Neuronal stem cell (in vitro differentiated cells): Measurements from ENCODE around the gene EPHB6.

Experiments
- DNase-seq: peaks from one replicate; pipeline ENCODE4 v3.0.0-alpha.2; 2013; ENCODE audit warnings: low spot score
- H2AFZ ChIP-seq: one replicate; pipeline ENCODE4 v1.6.1; 2013; ENCODE audit warnings: mild to moderate bottlenecking, low read length, inconsistent platforms
- H2AK5ac ChIP-seq: 2 replicates; pipeline ENCODE4 v1.6.1; 2013; ENCODE audit warnings: low read depth, mild to moderate bottlenecking, inconsistent platforms, low read length, moderate library complexity, mixed read lengths
- H2BK120ac ChIP-seq: 2 replicates; pipeline ENCODE4 v1.6.1; 2013; ENCODE audit warnings: low read depth, mild to moderate bottlenecking, inconsistent platforms, low read length, moderate library complexity, mixed read lengths
- H2BK12ac ChIP-seq: one replicate; pipeline ENCODE4 v1.6.1; 2013; ENCODE audit warnings: low read length, inconsistent platforms
- H2BK15ac ChIP-seq: 2 replicates; pipeline ENCODE4 v1.6.1; 2013; ENCODE audit warnings: mild to moderate bottlenecking, low read length, inconsistent platforms, mixed read lengths
- H2BK5ac ChIP-seq: one replicate; pipeline ENCODE4 v1.6.1; 2013; ENCODE audit warnings: inconsistent platforms, mild to moderate bottlenecking, low read length, moderate library complexity
- H3K14ac ChIP-seq: one replicate; pipeline ENCODE4 v1.6.1; 2013; ENCODE audit warnings: low read length, inconsistent platforms
- H3K18ac ChIP-seq: 2 replicates; pipeline ENCODE4 v1.6.1; 2013; ENCODE audit warnings: low read length, inconsistent platforms
- H3K23ac ChIP-seq: 2 replicates; pipeline ENCODE4 v1.6.1; 2013; ENCODE audit warnings: low read depth, mild to moderate bottlenecking, mixed read lengths, low read length, inconsistent platforms; ENCODE audit not compliant: poor library complexity
- H3K27ac ChIP-seq: replicated peaks from 3 replicates; pipeline ENCODE4 v1.5.1; 2013; ENCODE audit warnings: low read length, inconsistent platforms
- H3K27me3 ChIP-seq, 3 experiments: 2 replicates each; pipeline ENCODE4 v1.6.1; 2013; ENCODE audit warnings: low read length in 3 of 3, mild to moderate bottlenecking in 2 of 3, inconsistent platforms in 1 of 3, low read depth in 1 of 3, mixed read lengths in 1 of 3, moderate library complexity in 1 of 3; ENCODE audit not compliant: control insufficient read depth in 3 of 3, insufficient read depth in 3 of 3
- H3K36me3 ChIP-seq, 2 donors: replicated peaks in 1 of 2; 2 replicates each; pipeline ENCODE4 v1.6.1; 2013; ENCODE audit warnings: low read length in 2 of 2; ENCODE audit not compliant: control insufficient read depth in 2 of 2, insufficient read depth in 2 of 2
- H3K4ac ChIP-seq: 2 replicates; pipeline ENCODE4 v1.6.1; 2013; ENCODE audit warnings: inconsistent platforms, mild to moderate bottlenecking, low read length, moderate library complexity
- H3K4me1 ChIP-seq, 2 donors: 1 replicate in 1 of 2; 2 replicates in 1 of 2; pipeline ENCODE4 v1.6.1; 2013; ENCODE audit warnings: low read length in 2 of 2, low read depth in 1 of 2; ENCODE audit not compliant: control insufficient read depth in 2 of 2, insufficient read depth in 1 of 2
- H3K4me2 ChIP-seq: one replicate; pipeline ENCODE4 v1.6.1; 2013; ENCODE audit warnings: mild to moderate bottlenecking, low read length, inconsistent platforms; ENCODE audit not compliant: insufficient read depth, poor library complexity, severe bottlenecking
- H3K4me3 ChIP-seq, 2 donors: 2 replicates each; pipeline ENCODE4 v1.5.1; 2013; ENCODE audit warnings: low read length in 2 of 2, mild to moderate bottlenecking in 2 of 2, inconsistent platforms in 1 of 2, moderate library complexity in 1 of 2
- H3K79me1 ChIP-seq: one replicate; pipeline ENCODE4 v1.6.1; 2013; ENCODE audit warnings: low read depth, mild to moderate bottlenecking, inconsistent platforms, low read length, moderate library complexity
- H3K9ac ChIP-seq: one replicate; pipeline ENCODE4 v1.6.1; 2013; ENCODE audit warnings: mild to moderate bottlenecking, low read depth, low read length, inconsistent platforms; ENCODE audit not compliant: poor library complexity
- H3K9me3 ChIP-seq, 2 donors: replicated peaks in 1 of 2; 2 replicates each; pipeline versions ENCODE3 to v1.6.1; 2013; ENCODE audit warnings: low read length in 2 of 2, mild to moderate bottlenecking in 2 of 2, inconsistent platforms in 1 of 2, low read depth in 1 of 2, mixed read lengths in 1 of 2, moderate library complexity in 1 of 2; ENCODE audit not compliant: control insufficient read depth in 2 of 2, insufficient read depth in 1 of 2
- H4K8ac ChIP-seq: one replicate; pipeline ENCODE4 v1.6.1; 2013; ENCODE audit warnings: low read depth, mild to moderate bottlenecking, inconsistent platforms, low read length, moderate library complexity
- H4K91ac ChIP-seq: one replicate; pipeline ENCODE4 v1.6.1; 2013; ENCODE audit warnings: low read length, low read depth, mild to moderate bottlenecking, inconsistent platforms; ENCODE audit not compliant: poor library complexity
- WGBS, 2 donors: extraction: QIAGEN DNeasy Blood & Tissue Kit; methylation state at CpG; one replicate each; pipeline ENCODE4 v1.1.7; 2013; ENCODE audit warnings: missing lambda C conversion rate in 2 of 2, mixed read lengths in 1 of 2; ENCODE audit not compliant: insufficient read length in 2 of 2, insufficient replicate concordance in 1 of 2; ENCODE audit errors: extremely low coverage in 2 of 2; 5-methylcytosine and 5-hydroxymethylcytosine counted together

Gene EPHB6

DNA sequence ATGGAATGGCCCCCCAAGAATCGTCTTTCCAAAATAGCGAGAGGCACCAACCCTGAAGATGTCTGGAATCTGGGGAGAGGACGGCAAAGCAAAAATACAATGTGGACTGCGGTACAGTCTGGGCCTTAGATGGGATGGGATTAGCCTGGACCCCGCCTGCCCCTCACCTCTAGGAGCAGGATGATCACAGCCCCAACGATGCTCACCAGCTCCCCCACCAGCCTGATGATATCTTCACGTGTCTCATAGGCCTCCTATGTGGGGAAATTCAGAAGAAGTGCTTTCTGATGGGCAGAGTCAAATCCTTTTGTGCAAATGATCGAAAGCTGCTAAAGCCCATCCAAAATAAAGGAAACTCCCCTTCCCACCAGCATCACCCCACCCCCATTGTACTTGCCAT lies 60.4 kb downstream of the EPHB6 start:
- no peaks in the 10 kb centered on the region for H3K36me3 ChIP-seq
- no peak overlapping the region for H2BK120ac ChIP-seq
- no peak overlapping the region for H3K9ac ChIP-seq
- no CpG with 5 or more reads among the region's 8 CpGs for WGBS, 2 donors
- no peaks in the 10 kb centered on the region for H3K9me3 ChIP-seq
- no peak overlapping the region for H2BK12ac ChIP-seq
- no peak overlapping the region for H3K14ac ChIP-seq
- no peak overlapping the region for H2BK5ac ChIP-seq
- DNase-seq, result no peak
- H2AFZ ChIP-seq, result no peak overlapping the region
- H3K4me3 ChIP-seq, result no peak overlapping the region
- no peak overlapping the region for H3K23ac ChIP-seq
- H2AK5ac ChIP-seq, result no peak overlapping the region
- H3K18ac ChIP-seq, result no peak overlapping the region
- H3K4ac ChIP-seq, result no peak overlapping the region
- H2BK15ac ChIP-seq, result no peak overlapping the region
- H3K79me1 ChIP-seq, result no peaks in the 10 kb centered on the region
- H3K27me3 ChIP-seq, result no peaks in the 10 kb centered on the region
- no peaks in the 10 kb centered on the region for H3K4me1 ChIP-seq
- H4K8ac ChIP-seq, result no peak overlapping the region
- no peak overlapping the region for H3K27ac ChIP-seq
- no peak overlapping the region for H4K91ac ChIP-seq
- no peak overlapping the region for H3K4me2 ChIP-seq

GRCh38 chr7:142916508-142916907 lies 61.6 kb downstream of the EPHB6 start:
- WGBS, 2 donors, result no CpG with 5 or more reads among the region's 2 CpGs
- H2BK15ac ChIP-seq, result no peak overlapping the region
- H3K4ac ChIP-seq, result no peak overlapping the region
- H3K18ac ChIP-seq, result no peak overlapping the region
- H3K9me3 ChIP-seq, result no peaks in the 10 kb centered on the region
- H2BK12ac ChIP-seq, result no peak overlapping the region
- no peak for DNase-seq
- H3K27me3 ChIP-seq, result no peaks in the 10 kb centered on the region
- H3K23ac ChIP-seq, result no peak overlapping the region
- no peak overlapping the region for H4K8ac ChIP-seq
- H3K9ac ChIP-seq, result no peak overlapping the region
- no peak overlapping the region for H2BK5ac ChIP-seq
- H2BK120ac ChIP-seq, result no peak overlapping the region
- no peak overlapping the region for H2AK5ac ChIP-seq
- no peak overlapping the region for H3K27ac ChIP-seq
- H3K14ac ChIP-seq, result peak overlapping the region; percentile 14
- no peak overlapping the region for H4K91ac ChIP-seq
- no peaks in the 10 kb centered on the region for H3K4me1 ChIP-seq
- H3K79me1 ChIP-seq, result no peaks in the 10 kb centered on the region
- no peak overlapping the region for H3K4me2 ChIP-seq
- H2AFZ ChIP-seq, result no peak overlapping the region
- no peak overlapping the region for H3K4me3 ChIP-seq
- H3K36me3 ChIP-seq, result no peaks in the 10 kb centered on the region

DNA sequence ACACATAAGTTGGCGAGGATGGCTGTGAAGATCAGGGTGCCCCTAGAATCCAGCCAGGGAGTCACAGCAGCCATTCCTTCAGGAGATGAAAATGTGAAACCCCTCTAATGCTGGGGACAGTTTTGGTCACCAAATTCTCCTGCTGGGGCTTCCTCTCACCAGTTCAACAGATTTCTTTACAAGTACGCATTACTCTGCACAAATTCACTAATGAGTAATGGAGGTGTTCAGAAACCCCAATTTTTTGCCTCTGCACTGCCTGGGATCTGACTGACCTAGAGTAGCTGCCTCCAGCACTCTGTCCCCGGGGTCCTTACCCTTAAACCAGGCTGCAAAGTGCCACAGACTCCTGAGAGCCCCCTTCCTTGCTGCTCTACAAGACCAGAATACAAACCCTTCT lies 62.6 kb downstream of the EPHB6 start:
- Histone ChIP-seq H4K8ac (no peak overlapping the region), H3K27me3 (no peaks in the 10 kb centered on the region), H3K9ac (no peak overlapping the region), H3K79me1 (no peaks in the 10 kb centered on the region), H3K36me3 (no peaks in the 10 kb centered on the region), H4K91ac (no peak overlapping the region), H3K4me3 (no peak overlapping the region), H3K9me3 (no peaks in the 10 kb centered on the region), H3K4me1 (no peaks in the 10 kb centered on the region), H2BK5ac (no peak overlapping the region), H2BK12ac (no peak overlapping the region), H3K27ac (no peak overlapping the region), H2BK120ac (no peak overlapping the region), H2AK5ac (no peak overlapping the region), H3K23ac (no peak overlapping the region), H3K4me2 (no peak overlapping the region), H3K14ac (no peak overlapping the region), H2BK15ac (no peak overlapping the region), H2AFZ (no peak overlapping the region), H3K4ac (no peak overlapping the region), H3K18ac (no peak overlapping the region)
- no CpG with 5 or more reads among the region's 3 CpGs for WGBS, 2 donors
- no peak for DNase-seq

- no peak overlapping the region for H3K9ac ChIP-seq
- H2BK5ac ChIP-seq, result no peak overlapping the region
- H3K4ac ChIP-seq, result no peak overlapping the region
- no peak overlapping the region for H3K27ac ChIP-seq
- no peak overlapping the region for H2BK15ac ChIP-seq
- no peak overlapping the region for H4K8ac ChIP-seq
- no peak overlapping the region for H2BK12ac ChIP-seq
- H3K4me3 ChIP-seq, result no peak overlapping the region
- no peak overlapping the region for H3K18ac ChIP-seq
- H3K14ac ChIP-seq, result no peak overlapping the region
- no peaks in the 10 kb centered on the region for H3K79me1 ChIP-seq
- no peaks in the 10 kb centered on the region for H3K27me3 ChIP-seq
- no peaks in the 10 kb centered on the region for H3K4me1 ChIP-seq
- no peak overlapping the region for H3K23ac ChIP-seq
- H3K9me3 ChIP-seq, result no peaks in the 10 kb centered on the region
- no peak overlapping the region for H2AK5ac ChIP-seq
- WGBS, 2 donors, result no CpG with 5 or more reads among the region's 2 CpGs
- no peak overlapping the region for H4K91ac ChIP-seq
- H3K4me2 ChIP-seq, result no peak overlapping the region
- DNase-seq, result no peak
- no peak overlapping the region for H2BK120ac ChIP-seq
- no peak overlapping the region for H2AFZ ChIP-seq
- no peaks in the 10 kb centered on the region for H3K36me3 ChIP-seq
Observed at GRCh38 chr7:142918901-142919300, 64.0 kb downstream of the EPHB6 start.
